Endodermal cell (in vitro differentiated cells): ENCODE measurements around the gene ID1. TPM values are rescaled to one million over a fixed set of nuclear protein-coding genes. Genes with fewer than 3 reads are reported as not detected.

Experiments used
- DNase-seq: peaks from one replicate; pipeline ENCODE4 v3.0.0-alpha.2; 2017
- H3K27ac ChIP-seq: 2 replicates; pipeline ENCODE4 v1.5.1; 2013; ENCODE audit warnings: mild to moderate bottlenecking, low read depth, low read length, moderate library complexity
- H3K27me3 ChIP-seq: 2 replicates; pipeline ENCODE4 v1.6.1; 2013; ENCODE audit warnings: mild to moderate bottlenecking, low read length, moderate library complexity; ENCODE audit not compliant: insufficient read depth, control insufficient read depth, poor library complexity, severe bottlenecking
- H3K36me3 ChIP-seq: 2 replicates; pipeline ENCODE4 v1.7.0; 2013; ENCODE audit warnings: mild to moderate bottlenecking, low read length, moderate library complexity; ENCODE audit not compliant: control insufficient read depth, insufficient read depth
- H3K4me1 ChIP-seq: one replicate; pipeline ENCODE4 v1.7.0; 2013; ENCODE audit warnings: low read length; ENCODE audit not compliant: control insufficient read depth, insufficient read depth
- H3K4me3 ChIP-seq: 2 replicates; pipeline ENCODE4 v1.5.1; 2013; ENCODE audit warnings: mild to moderate bottlenecking, low read length, moderate library complexity
- H3K9ac ChIP-seq: 2 replicates; pipeline ENCODE4 v1.6.1; 2013; ENCODE audit warnings: mild to moderate bottlenecking, low read length, moderate library complexity; ENCODE audit not compliant: poor library complexity, severe bottlenecking; ENCODE audit errors: extremely low read depth
- H3K9me3 ChIP-seq: 2 replicates; pipeline ENCODE4 v1.6.1; 2013; ENCODE audit warnings: mild to moderate bottlenecking, low read length, moderate library complexity; ENCODE audit not compliant: control insufficient read depth
- H3K27ac Mint-ChIP-seq: 2 replicates; pipeline ENCODE4 v1.8.0; 2020; ENCODE audit warnings: mixed read lengths
- H3K27me3 Mint-ChIP-seq: 2 replicates; pipeline ENCODE4 v1.8.0; 2021; ENCODE audit warnings: mild to moderate bottlenecking, mixed read lengths; ENCODE audit not compliant: insufficient read depth
- H3K36me3 Mint-ChIP-seq: 2 replicates; pipeline ENCODE4 v1.8.0; 2020; ENCODE audit warnings: low read depth, mixed read lengths
- H3K4me1 Mint-ChIP-seq: 2 replicates; pipeline ENCODE4 v1.8.0; 2020; ENCODE audit warnings: mixed read lengths
- H3K4me3 Mint-ChIP-seq: 2 replicates; pipeline ENCODE4 v1.8.0; 2020; ENCODE audit warnings: mild to moderate bottlenecking, moderate library complexity, mixed read lengths
- H3K9me3 Mint-ChIP-seq: 2 replicates; pipeline ENCODE4 v1.8.0; 2020; ENCODE audit warnings: mild to moderate bottlenecking, mixed read lengths
- CTCF ChIP-seq: fragments of 200-600 bp; sonication (generic); conservative IDR thresholded peaks from 2 replicates; pipeline ENCODE4 v1.5.0; 2021; ENCODE audit warnings: antibody characterized with exemption, mild to moderate bottlenecking
- WGBS, 2 experiments: methylation state at CpG; one replicate each; pipeline versions ENCODE4 v1.1.5 to v1.1.7; 2013; ENCODE audit warnings: missing lambda C conversion rate in 2 of 2, mixed read lengths in 1 of 2; ENCODE audit not compliant: insufficient coverage in 1 of 2, insufficient read length in 1 of 2; 5-methylcytosine and 5-hydroxymethylcytosine counted together
- total RNA-seq, 2 donors: library from RNA; stranded (reverse); fragmentation: NEBNext Ultra II Directional in 1 of 2; extraction: Animal tissue kit (Norgen Biotek cat#: 25700) in 1 of 2; gene quantifications; 2 replicates in 1 of 2; 3 replicates in 1 of 2; pipeline ENCODE4 v1.2.1, GENCODE V29; 2021

The ID1 gene
- total RNA-seq, 2 donors from 2014 or later = 380 to 447 TPM

GRCh38 chr20:31596831-31597480 lies 8.1 kb upstream of the ID1 start:
- Histone ChIP-seq H3K27ac (no peak overlapping the region), H3K4me3 (no peak overlapping the region), H3K9ac (no peak overlapping the region), H3K27me3 (no peaks in the 10 kb centered on the region), H3K36me3 (no peaks in the 10 kb centered on the region), H3K9me3 (no peaks in the 10 kb centered on the region), H3K4me1 (no peaks in the 10 kb centered on the region)
- H3K4me1 Mint-ChIP-seq = peaks cover 24% of the 10 kb centered on the region
- 47 to 68% methylated on average over 3 to 4 of the region's 4 CpGs for WGBS, 2 experiments
- H3K27me3 Mint-ChIP-seq = no peaks in the 10 kb centered on the region
- H3K36me3 Mint-ChIP-seq = no peaks in the 10 kb centered on the region
- peak; percentile 68 for DNase-seq
- peak overlapping the region; percentile 92 for H3K27ac Mint-ChIP-seq
- TF ChIP-seq CTCF = peak; percentile 25
- H3K4me3 Mint-ChIP-seq = no peak overlapping the region
- H3K9me3 Mint-ChIP-seq = no peaks in the 10 kb centered on the region

GRCh38 chr20:31597481-31597855 lies 7.6 kb upstream of the ID1 start:
- no peaks in the 10 kb centered on the region for H3K9me3 ChIP-seq
- H3K36me3 ChIP-seq = no peaks in the 10 kb centered on the region
- DNase-seq = no peak
- H3K9me3 Mint-ChIP-seq = no peaks in the 10 kb centered on the region
- H3K27ac Mint-ChIP-seq = peak overlapping the region; percentile 78
- H3K27ac ChIP-seq = no peak overlapping the region
- no peak overlapping the region for H3K4me3 ChIP-seq
- peaks cover 24% of the 10 kb centered on the region for H3K4me1 Mint-ChIP-seq
- H3K4me3 Mint-ChIP-seq = no peak overlapping the region
- no peaks in the 10 kb centered on the region for H3K27me3 ChIP-seq
- no peak for TF ChIP-seq CTCF
- H3K9ac ChIP-seq = no peak overlapping the region
- no peaks in the 10 kb centered on the region for H3K36me3 Mint-ChIP-seq
- 73% methylated on average over 2 of the region's 2 CpGs; no CpG with 5 or more reads in 1 of the 2 experiments for WGBS, 2 experiments
- H3K4me1 ChIP-seq = no peaks in the 10 kb centered on the region
- no peaks in the 10 kb centered on the region for H3K27me3 Mint-ChIP-seq

GRCh38 chr20:31602431-31602778 lies 2.7 kb upstream of the ID1 start:
- H3K9me3 Mint-ChIP-seq = no peaks in the 10 kb centered on the region
- H3K4me3 Mint-ChIP-seq = no peak overlapping the region
- Histone ChIP-seq H3K27me3 (no peaks in the 10 kb centered on the region), H3K27ac (peak overlapping the region; percentile 63), H3K4me3 (no peak overlapping the region), H3K9ac (no peak overlapping the region), H3K9me3 (no peaks in the 10 kb centered on the region), H3K36me3 (no peaks in the 10 kb centered on the region), H3K4me1 (peaks cover 10% of the 10 kb centered on the region)
- peak overlapping the region; percentile 99 for H3K27ac Mint-ChIP-seq
- no peak for DNase-seq
- no peaks in the 10 kb centered on the region for H3K27me3 Mint-ChIP-seq
- 94 to 100% methylated on average over 2 to 4 of the region's 4 CpGs for WGBS, 2 experiments
- no peak for TF ChIP-seq CTCF
- H3K36me3 Mint-ChIP-seq = peaks cover 20% of the 10 kb centered on the region
- peaks cover 27% of the 10 kb centered on the region for H3K4me1 Mint-ChIP-seq
